ENCODE measurements around the gene LIFR. TPM values are rescaled to one million over a fixed set of nuclear protein-coding genes. Genes with fewer than 3 reads are reported as not detected.

The LIFR gene
- total and polyA plus RNA-seq, 2 of the 4 experiments (the other 2 are of a cell fraction), result 1.9 to 10.4 TPM

DNA sequence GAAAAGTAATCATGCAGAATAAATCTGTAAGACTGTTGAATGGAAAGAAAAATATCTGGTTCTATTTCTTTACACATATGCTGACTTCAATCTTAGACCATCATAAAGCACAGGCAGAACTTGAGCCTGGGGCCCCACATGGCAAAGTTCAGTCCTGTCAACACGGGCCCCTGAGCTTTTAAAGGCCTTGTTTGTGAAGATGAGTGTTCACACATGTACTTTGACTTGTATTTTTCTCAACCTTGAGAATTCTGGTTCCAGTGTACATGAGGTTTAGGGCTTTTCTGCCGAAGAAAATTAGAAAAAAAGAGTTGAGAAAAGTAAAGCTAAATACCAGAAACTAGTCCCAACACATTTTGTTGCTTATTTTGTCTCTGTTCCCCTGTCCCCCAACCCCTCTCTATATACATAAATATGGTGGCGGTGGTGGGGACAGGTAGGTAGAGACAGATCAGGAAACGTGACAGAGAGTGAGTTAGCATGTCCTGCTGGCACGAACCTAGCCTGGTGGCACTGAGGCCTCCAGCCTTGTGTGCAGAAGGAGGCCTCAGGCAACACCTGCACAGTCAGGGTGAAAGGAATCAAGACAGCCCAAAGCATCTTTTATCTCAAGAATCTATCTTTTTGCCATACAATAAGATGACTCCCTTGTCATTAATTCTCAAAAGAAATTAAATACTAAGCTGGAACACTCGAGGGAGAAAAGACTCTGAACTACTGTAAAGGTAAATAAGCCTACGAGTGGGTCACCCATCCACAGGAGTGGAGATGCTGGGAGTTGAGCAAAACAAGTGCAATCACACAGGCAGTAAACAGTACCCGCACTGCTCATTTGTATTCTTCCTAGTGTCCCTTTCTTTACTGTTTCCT is 22.9 kb downstream of the LIFR start:
- Histone ChIP-seq H2BK5ac (ENCODE audit: low read depth, low read length, poor library complexity, severe bottlenecking) (no peak overlapping the region), H4K8ac (ENCODE audit: low read depth in 2 of 2, low read length in 2 of 2) (no peak overlapping the region), H2BK20ac (ENCODE audit: low read depth, low read length) (no peak overlapping the region), H3K36me3 (ENCODE audit: control insufficient read depth, insufficient read depth, low read length) (no peaks in the 10 kb centered on the region), H3K14ac (replicated peaks; ENCODE audit: low read depth, low read length) (no peak overlapping the region), H4K20me1 (ENCODE audit: insufficient read depth, low read length) (0 out of 2 replicates have a peak, but pooled peaks cover 9% of the 10 kb centered on the region), H2BK120ac (ENCODE audit: low read depth, low read length) (no peak overlapping the region), H3K79me1 (ENCODE audit: low read depth in 1 of 2, low read length in 2 of 2) (peaks cover 6 to 21% of the 10 kb centered on the region in 2 experiments; a peak in 3 of 4 replicates), H3K9me3 (ENCODE audit: control insufficient read depth, insufficient read depth, low read length) (no peaks in the 10 kb centered on the region), H4K5ac (ENCODE audit: low read depth, low read length) (no peak overlapping the region), H3K27me3 (ENCODE audit: control insufficient read depth, insufficient read depth, low read length) (no peaks in the 10 kb centered on the region), H3K4me1 (ENCODE audit: control insufficient read depth, insufficient read depth, low read length) (no peaks in the 10 kb centered on the region; the same call in 1 of the 2 replicates), H2AK9ac (replicated peaks; ENCODE audit: low read depth, low read length, poor library complexity) (no peak overlapping the region), H3K9ac (ENCODE audit: low read depth, low read length) (no peak overlapping the region), H3K23ac (ENCODE audit: low read depth, low read length) (no peak overlapping the region), H2AFZ (replicated peaks; ENCODE audit: low read length, poor library complexity) (no peak overlapping the region), H3K18ac (ENCODE audit: low read depth, low read length) (no peak overlapping the region), H3K9me1 (ENCODE audit: insufficient read depth, low read length) (peaks cover 1% of the 10 kb centered on the region; the same call in 1 of the 2 replicates), H3K56ac (ENCODE audit: extremely low read depth, insufficient read depth, low read length) (no peak overlapping the region), H2BK15ac (ENCODE audit: low read depth, low read length) (no peak overlapping the region), H4K91ac (ENCODE audit: insufficient read depth, low read depth, low read length) (no peak overlapping the region), H3K4me2 (ENCODE audit: low read depth, low read length) (no peak overlapping the region), H3K4ac (ENCODE audit: low read depth, low read length) (no peak overlapping the region), H2AK5ac (ENCODE audit: low read depth, low read length) (no peak overlapping the region), H3K27ac (ENCODE audit: insufficient read depth, low read length) (no peak overlapping the region), H3K4me3 (ENCODE audit: insufficient read depth, low read depth, low read length) (no peak overlapping the region)
- dilution Hi-C loops (cut with HindIII; ENCODE audit: low sequenced_read_pairs, unreplicated experiment) (no loop called here), intact Hi-C loops (cut with micrococcal nuclease) (no loop called here), in situ Hi-C loops (cut with MboI; ENCODE audit: low sequenced_read_pairs) (no loop called here)
- ATAC-seq (ENCODE audit: low read depth) (peak; percentile 27; the same call in 1 of the 2 replicates), DNase-seq (no peak)
- ChIA-PET POLR2A (ENCODE audit: unreplicated experiment) (no interaction called here), CTCF (interaction anchor here (0.9 kb wide), 1 partner anchor 276 kb away, joined by 3 read pairs; no protein-coding TSS in a partner anchor)
- BruUV-seq (replicated peaks), result no TSS peak
- no CpG with 5 or more reads among the region's 8 CpGs for WGBS, 2 experiments (ENCODE audit: extremely low coverage in 2 of 2, insufficient read length in 1 of 2)
- TF ChIP-seq CHD1 (IDR thresholded peaks at IDR 0.05; ENCODE audit: low read depth, low read length) (no peak), FOS (IDR thresholded peaks at IDR 0.05; ENCODE audit: low read depth, low read length) (no peak), MXI1 (IDR thresholded peaks at IDR 0.05; ENCODE audit: borderline replicate concordance, low read depth, low read length) (no peak), CEBPB (IDR thresholded peaks at IDR 0.05; ENCODE audit: low read depth, low read length) (no peak), MAZ (IDR thresholded peaks at IDR 0.05; ENCODE audit: borderline replicate concordance, low read depth, low read length) (no peak), BHLHE40 (IDR thresholded peaks at IDR 0.05; ENCODE audit: low read depth, low read length) (no peak), RAD21 (IDR thresholded peaks at IDR 0.05; ENCODE audit: low read length) (no peak)
